EH (cell line): ENCODE measurements around the gene TANGO6.
"Not testable (repeated sequence)": the region's sequence is repeated elsewhere in the genome, so short reads cannot be mapped to it uniquely, and the experiment has no call there.

Source experiments
- DNase-seq: peaks from one replicate; pipeline ENCODE4 v3.0.0-alpha.2; 2015; ENCODE audit warnings: low read depth

The TANGO6 gene

DNA sequence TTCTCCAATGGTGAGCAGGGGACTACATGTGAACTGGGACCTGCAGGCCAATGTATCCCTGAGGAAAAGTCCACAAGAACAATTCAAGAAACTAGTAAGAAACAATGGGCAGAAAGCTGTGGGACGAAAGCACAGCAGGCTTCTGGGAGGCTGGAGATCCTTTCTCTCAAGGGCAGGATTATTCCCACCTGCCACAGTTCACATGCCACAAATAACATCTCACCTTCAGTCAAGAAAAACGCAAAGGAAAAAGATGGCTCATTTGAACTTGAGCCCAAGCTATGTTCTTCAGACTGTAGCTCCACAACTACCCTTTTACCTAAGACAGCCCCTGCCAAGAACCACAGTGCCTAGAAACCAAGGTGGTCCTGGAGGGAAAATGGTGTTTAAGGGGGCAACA is 275.1 kb downstream of the TANGO6 start:
- no peak for DNase-seq

- no peak for DNase-seq
Observed at GRCh38 chr16:69118994-69119393, 275.7 kb downstream of the TANGO6 start.

DNA sequence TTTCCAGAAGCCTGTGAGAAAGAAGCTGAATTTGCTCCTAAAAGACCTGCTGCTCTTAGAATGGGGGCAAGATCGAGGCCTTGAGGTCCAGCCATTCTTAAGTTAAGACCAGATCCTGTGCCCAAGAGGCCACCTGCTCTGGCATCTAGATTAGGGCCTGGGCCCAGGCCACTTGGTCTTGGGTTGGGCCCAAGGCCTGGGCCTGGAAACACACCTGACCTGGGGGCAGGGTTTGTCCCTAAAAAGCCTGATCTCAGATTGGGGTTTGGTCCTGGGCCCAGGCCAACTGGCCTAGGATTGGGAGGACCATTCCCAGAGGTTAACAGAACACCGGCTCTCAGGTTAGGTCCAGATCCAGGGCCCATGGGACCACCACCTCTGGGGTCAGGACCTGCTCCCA is 276.2 kb downstream of the TANGO6 start:
- no peak for DNase-seq

- no peak for DNase-seq
Observed at GRCh38 chr16:69120096-69120664, 276.8 kb downstream of the TANGO6 start.

DNA sequence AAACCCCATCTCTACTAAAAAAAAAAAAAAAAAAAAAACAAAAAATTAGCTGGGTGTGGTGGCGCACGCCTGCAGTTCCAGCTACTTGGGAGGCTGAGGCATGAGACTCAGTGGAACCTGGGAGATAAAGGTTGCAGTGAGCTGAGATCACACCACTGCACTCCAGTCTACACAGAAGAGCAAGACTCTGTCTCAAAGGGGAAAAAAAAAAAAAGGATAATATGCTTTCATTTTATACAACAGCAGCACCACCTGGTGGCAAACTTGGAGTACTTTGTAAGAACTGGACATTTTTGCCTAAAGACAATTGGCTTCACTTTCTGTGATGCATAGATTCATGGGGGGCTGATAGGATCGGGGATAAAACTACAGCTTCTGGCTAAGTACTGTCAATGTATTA is 280.6 kb downstream of the TANGO6 start:
- peak; percentile 78 for DNase-seq

DNA sequence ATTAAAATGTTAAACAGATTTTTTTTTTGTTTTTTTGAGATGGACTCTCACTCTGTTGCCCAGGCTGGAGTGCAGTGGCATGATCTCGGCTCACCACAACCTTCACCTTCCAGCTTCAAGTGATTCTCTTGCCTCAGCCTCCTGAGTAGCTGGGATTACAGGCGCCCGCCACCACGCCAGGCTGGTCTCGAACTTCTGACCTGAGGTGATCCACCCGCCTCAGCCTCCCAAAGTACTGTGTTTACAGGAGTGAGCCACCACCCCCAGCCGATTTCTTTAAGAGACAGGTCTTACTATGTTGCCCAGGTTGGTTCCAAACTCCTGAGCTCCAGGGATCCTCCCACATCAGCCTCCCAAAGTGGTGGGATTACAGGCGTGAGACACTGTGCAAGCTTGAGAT is 281.1 kb downstream of the TANGO6 start:
- not testable (repeated sequence) for DNase-seq

- DNase-seq, result not testable (repeated sequence)
Observed at GRCh38 chr16:69124961-69125360, 281.6 kb downstream of the TANGO6 start.

GRCh38 chr16:69126221-69126620 is 282.9 kb downstream of the TANGO6 start:
- no peak for DNase-seq

GRCh38 chr16:69126801-69127200 is 283.5 kb downstream of the TANGO6 start:
- DNase-seq, result not testable (repeated sequence)

GRCh38 chr16:69127966-69128510 is 284.7 kb downstream of the TANGO6 start:
- no peak for DNase-seq

- no peak for DNase-seq
Observed at GRCh38 chr16:69130461-69130860, 287.1 kb downstream of the TANGO6 start.

DNA sequence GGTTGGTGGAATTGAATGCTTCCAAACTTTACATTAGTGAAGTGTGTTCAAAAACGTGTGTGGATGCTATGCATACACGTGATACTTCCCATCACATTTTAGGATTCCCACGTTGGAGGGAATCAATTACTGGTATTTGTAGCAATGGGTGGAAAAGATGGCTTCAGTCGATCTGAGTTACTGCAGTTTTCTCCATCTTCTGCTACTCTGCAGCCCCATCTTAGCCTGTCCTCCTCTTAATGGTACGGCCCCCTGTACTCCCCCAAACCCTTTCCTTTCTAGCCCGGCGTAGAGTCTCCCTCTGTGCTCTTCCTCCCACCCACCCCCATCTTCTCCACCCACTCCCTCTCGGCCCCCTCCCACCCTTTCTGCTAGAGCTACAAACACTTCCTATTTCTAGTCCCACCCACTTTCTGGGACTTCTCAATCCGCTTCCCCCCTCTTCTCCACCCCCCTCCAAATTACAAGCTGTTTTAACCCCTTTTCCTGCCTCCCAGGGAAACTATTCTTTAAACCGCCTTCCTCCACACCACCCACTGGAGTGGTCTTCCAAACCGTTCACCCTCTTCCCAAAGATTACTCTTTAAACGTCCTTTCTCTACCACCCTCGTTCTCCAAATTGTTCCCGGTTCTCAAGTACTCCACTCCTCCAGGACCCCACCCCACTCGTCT is 288.0 kb downstream of the TANGO6 start:
- DNase-seq, result peak; percentile 45

DNA sequence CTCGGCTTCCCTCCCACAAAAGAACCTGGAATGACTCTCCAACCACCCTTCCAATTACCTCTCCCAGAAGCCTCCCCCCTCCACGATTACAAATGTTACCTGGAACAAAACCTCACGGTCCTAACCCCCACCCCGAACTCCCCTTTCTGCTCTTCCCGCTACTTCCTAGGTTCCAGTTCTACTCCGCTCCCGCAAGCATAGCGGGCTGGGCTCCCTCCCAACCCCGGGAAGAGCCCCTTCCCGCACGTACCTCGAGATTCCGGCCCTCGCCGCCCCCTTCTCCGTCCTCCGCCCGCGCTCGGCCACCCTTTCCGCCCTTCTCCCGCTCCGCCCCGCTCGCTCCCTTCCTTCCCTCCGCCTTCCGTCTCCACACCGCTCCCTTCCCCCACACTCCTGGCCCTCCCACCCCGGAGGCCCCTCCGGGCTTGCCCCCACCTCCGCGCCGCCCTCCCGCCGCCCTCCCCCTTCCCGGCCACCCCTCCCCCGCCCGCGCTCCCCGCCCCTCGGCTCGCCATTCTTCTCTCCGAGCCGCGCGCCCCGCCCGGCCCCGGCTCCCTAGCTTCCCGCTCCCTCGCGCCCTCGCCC is 288.6 kb downstream of the TANGO6 start:
- DNase-seq, result peak; percentile 88

DNA sequence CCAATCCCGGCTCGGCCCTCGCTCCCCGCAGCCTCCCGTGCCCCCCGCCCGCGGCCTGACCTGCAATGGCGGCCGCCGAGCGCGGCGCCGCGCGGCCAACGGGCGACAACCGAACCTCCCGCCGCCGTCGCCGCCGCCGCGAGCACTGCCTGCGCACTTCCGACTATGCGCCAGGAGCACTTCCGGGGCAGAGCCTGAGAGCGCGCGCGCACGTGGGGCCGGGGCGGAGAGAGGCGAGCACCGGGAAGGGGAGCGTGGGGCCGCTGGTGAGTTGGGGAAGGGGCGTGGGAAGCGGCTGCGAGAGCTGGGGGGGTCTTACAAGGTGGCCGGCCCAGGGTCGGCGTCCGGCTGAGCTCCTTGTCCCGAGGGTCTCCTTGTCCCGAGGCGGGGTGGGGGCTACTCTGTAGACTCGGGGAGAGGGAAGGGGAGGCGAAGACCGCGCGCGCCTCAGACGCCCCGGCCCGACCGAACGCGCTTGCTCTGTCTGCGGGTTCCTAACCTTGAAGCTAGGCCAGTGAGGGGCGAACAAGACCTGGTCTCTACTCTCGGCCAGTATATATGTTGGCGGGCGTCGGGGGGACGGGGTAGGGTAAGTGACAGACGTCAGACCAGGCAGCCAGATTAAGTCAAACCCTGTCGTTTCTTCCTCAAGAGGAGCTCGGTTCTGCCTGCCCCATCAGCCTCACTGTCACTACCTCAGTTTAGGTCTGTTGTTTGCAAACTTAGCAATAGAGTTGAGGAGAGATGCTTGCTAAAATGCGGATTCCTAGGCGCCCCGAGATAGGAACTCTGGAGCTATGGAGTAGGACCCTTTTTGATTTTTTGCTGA is 289.3 kb downstream of the TANGO6 start, which contains the start of the genes CHTF8 and UTP4:
Gene CHTF8 (minus strand): TSS at position 165 of the 829 bp plus-strand sequence. CDS start 11,130 bp downstream, outside the sequence.
Gene UTP4 (plus strand): TSS at position 226 of the 829 bp plus-strand sequence. CDS start 811 bp downstream, outside the sequence.
- peak; percentile 83 for DNase-seq

- DNase-seq, result no peak
Observed at GRCh38 chr16:69133373-69133954, 290.1 kb downstream of the TANGO6 start.
